Adrenal gland (tissue), 5 donors: ENCODE data around the gene HIVEP3.

Experiments used
- CTCF ChIP-seq, 6 experiments: fragments of 450-650 bp in 4 of 6; fragments of 200-600 bp in 2 of 6; sonication (generic) in 1 of 6; IDR thresholded peaks; 1 replicate in 5 of 6; 2 replicates in 1 of 6; pipeline versions ENCODE4 v1.5.1 to v1.8.0; 2016 to 2021; ENCODE audit warnings: antibody characterized with exemption in 6 of 6, mild to moderate bottlenecking in 2 of 6, moderate library complexity in 1 of 6
- POLR2A ChIP-seq, 2 donors: fragments of 450-650 bp; IDR thresholded peaks; one replicate each; pipeline ENCODE4 v1.6.1; 2017; ENCODE audit warnings: antibody characterized with exemption in 2 of 2, mild to moderate bottlenecking in 2 of 2, moderate library complexity in 1 of 2
- donor health status: DM: no; HTN: no; CAD: no.

- TF ChIP-seq CTCF (IDR thresholded peaks at IDR 0.05) (no peak), POLR2A (IDR thresholded peaks at IDR 0.05) (no peak)
Measured at GRCh38 chr1:41582004-41582325, 336.8 kb downstream of the HIVEP3 start.
